PC-3 (cell line): ENCODE measurements around the gene CCDC24. TPM values are rescaled to one million over a fixed set of nuclear protein-coding genes. Genes with fewer than 3 reads are reported as not detected.
A peak's percentile ranks its signal among the peaks of the same experiment; 100 is the strongest.

Source experiments
- ATAC-seq: fragments of 200-7000 bp; cut with Tn5 transposase; 2 replicates; pipeline ENCODE4 v1.9.1; 2020; ENCODE audit warnings: mild to moderate bottlenecking, moderate library complexity
- Bru-seq: library from RNA; stranded (reverse); fragments of 400-500 nt; gene quantifications from one replicate; lab custom pipeline; 2021; lab: Mats Ljungman, UMichigan
- BruChase-seq, 2 experiments: library from RNA; stranded (reverse); fragments of 400-500 nt; gene quantifications; one replicate each; lab custom pipeline; 2021; lab: Mats Ljungman, UMichigan
- BruUV-seq: library from RNA; stranded (reverse); fragments of 400-500 nt; replicated peaks from 2 replicates; lab custom pipeline; 2021; lab: Mats Ljungman, UMichigan
- CTCF ChIA-PET: fragments of 300-600 bp; sonication (Branson Sonifier 250); formaldehyde crosslinking; loops from one replicate; lab custom pipeline; 2022; ENCODE audit warnings: antibody characterized with exemption; lab: Charles Lee
- POLR2A ChIA-PET: fragments of 300-600 bp; sonication (Branson Sonifier 250); formaldehyde crosslinking; loops from one replicate; lab custom pipeline; 2022; ENCODE audit warnings: antibody characterized with exemption; ENCODE audit not compliant: unreplicated experiment; lab: Charles Lee
- DNase-seq: peaks from one replicate; pipeline ENCODE4 v3.0.0-alpha.2; 2015
- H2AFZ ChIP-seq: fragments of 300-600 bp; sonication (generic); 2 replicates; pipeline ENCODE4 v1.6.0; 2016; ENCODE audit warnings: antibody characterized with exemption, low read length
- H3F3A ChIP-seq: fragments of 300-600 bp; sonication (generic); one replicate; pipeline ENCODE4 v1.6.0; 2017; ENCODE audit warnings: antibody characterized with exemption, low read length, control low read depth, mild to moderate bottlenecking; ENCODE audit not compliant: unreplicated experiment
- H3K27ac ChIP-seq: fragments of 300-600 bp; sonication (generic); 2 replicates; pipeline ENCODE4 v1.5.1; 2016; ENCODE audit warnings: mild to moderate bottlenecking, low read length
- H3K27me3 ChIP-seq: fragments of 300-600 bp; sonication (generic); 2 replicates; pipeline ENCODE4 v1.6.1; 2016; ENCODE audit warnings: low read length, mixed read lengths
- H3K36me3 ChIP-seq: fragments of 300-600 bp; sonication (generic); 2 replicates; pipeline ENCODE4 v1.6.1; 2016; ENCODE audit warnings: low read depth, mixed run types, low read length, mixed read lengths
- H3K4me1 ChIP-seq: fragments of 300-600 bp; sonication (generic); 2 replicates; pipeline ENCODE4 v1.5.1; 2016; ENCODE audit warnings: low read length; ENCODE audit not compliant: insufficient read depth
- H3K4me2 ChIP-seq: fragments of 300-600 bp; sonication (generic); 2 replicates; pipeline ENCODE4 v1.6.0; 2016; ENCODE audit warnings: low read length
- H3K4me3 ChIP-seq: fragments of 300-600 bp; sonication (generic); 2 replicates; pipeline ENCODE4 v1.5.1; 2016; ENCODE audit warnings: mild to moderate bottlenecking, low read length, mixed read lengths
- H3K79me2 ChIP-seq: fragments of 300-600 bp; sonication (generic); 2 replicates; pipeline ENCODE4 v1.6.1; 2017; ENCODE audit warnings: low read length, mixed read lengths
- H3K9ac ChIP-seq: fragments of 300-600 bp; sonication (generic); 2 replicates; pipeline ENCODE4 v1.6.0; 2016; ENCODE audit warnings: mild to moderate bottlenecking, low read length
- H3K9me2 ChIP-seq: fragments of 300-600 bp; sonication (generic); replicated peaks from 2 replicates; pipeline ENCODE4 v1.6.1; 2016; ENCODE audit warnings: mixed run types, low read length, mixed read lengths
- H3K9me3 ChIP-seq: fragments of 300-600 bp; sonication (generic); 2 replicates; pipeline ENCODE4 v1.6.1; 2016; ENCODE audit warnings: low read length, mixed read lengths
- H4K20me1 ChIP-seq: fragments of 300-600 bp; sonication (generic); 2 replicates; pipeline ENCODE4 v1.6.1; 2016; ENCODE audit warnings: low read length, mixed read lengths
- EZH2 ChIP-seq: fragments of 300-600 bp; sonication (generic); IDR thresholded peaks from one replicate; pipeline ENCODE4 v1.6.1; 2017; ENCODE audit warnings: antibody characterized with exemption, mild to moderate bottlenecking, low read length; ENCODE audit not compliant: unreplicated experiment
- EZH2phosphoT487 ChIP-seq: fragments of 300-600 bp; sonication (generic); IDR thresholded peaks from 2 replicates; pipeline ENCODE4 v1.6.1; 2018; ENCODE audit warnings: mild to moderate bottlenecking, antibody characterized with exemption, low read length, borderline replicate concordance
- intact Hi-C: fragments of 100-400 bp; cut with micrococcal nuclease; formaldehyde crosslinking; loops from 2 replicates; pipeline ENCODE4 v1.9.0; 2023
- long read RNA-seq: library from polyadenylated mRNA; unstranded; transcript quantifications from one replicate; pipeline ENCODE4 v2.0.0, GENCODE V29; 2021; ENCODE audit not compliant: unreplicated experiment
- total RNA-seq: library from RNA; depleted of rRNA; stranded (reverse); fragments of >200 nt; gene quantifications from 2 replicates; pipeline ENCODE4 v1.2.3, GENCODE V29; 2014; rRNA removed
- TF ChIP-seq, protein P1 (sequence below): fragments of 300-600 bp; sonication (generic); conservative IDR thresholded peaks from 2 replicates; pipeline ENCODE4 v1.5.1; 2017; ENCODE audit warnings: antibody characterized with exemption, low read depth, mild to moderate bottlenecking, low read length

CCDC24 gene
- total RNA-seq = 10.1 and 21.9 TPM in 2 replicates
- percentile 56 among the genes with signal in this experiment for Bru-seq, nascent RNA
- BruChase-seq, experiment 1, labeled RNA remaining after a 6-hour chase = percentile 51 among the genes with signal in this experiment
- BruChase-seq, experiment 2, labeled RNA remaining after a 2-hour chase = percentile 52 among the genes with signal in this experiment
- long read RNA-seq, partial matches to known transcripts = 3 of 33 reads
- long read RNA-seq, other reads (novel, unspliced or antisense) = 30 of 33 reads

DNA sequence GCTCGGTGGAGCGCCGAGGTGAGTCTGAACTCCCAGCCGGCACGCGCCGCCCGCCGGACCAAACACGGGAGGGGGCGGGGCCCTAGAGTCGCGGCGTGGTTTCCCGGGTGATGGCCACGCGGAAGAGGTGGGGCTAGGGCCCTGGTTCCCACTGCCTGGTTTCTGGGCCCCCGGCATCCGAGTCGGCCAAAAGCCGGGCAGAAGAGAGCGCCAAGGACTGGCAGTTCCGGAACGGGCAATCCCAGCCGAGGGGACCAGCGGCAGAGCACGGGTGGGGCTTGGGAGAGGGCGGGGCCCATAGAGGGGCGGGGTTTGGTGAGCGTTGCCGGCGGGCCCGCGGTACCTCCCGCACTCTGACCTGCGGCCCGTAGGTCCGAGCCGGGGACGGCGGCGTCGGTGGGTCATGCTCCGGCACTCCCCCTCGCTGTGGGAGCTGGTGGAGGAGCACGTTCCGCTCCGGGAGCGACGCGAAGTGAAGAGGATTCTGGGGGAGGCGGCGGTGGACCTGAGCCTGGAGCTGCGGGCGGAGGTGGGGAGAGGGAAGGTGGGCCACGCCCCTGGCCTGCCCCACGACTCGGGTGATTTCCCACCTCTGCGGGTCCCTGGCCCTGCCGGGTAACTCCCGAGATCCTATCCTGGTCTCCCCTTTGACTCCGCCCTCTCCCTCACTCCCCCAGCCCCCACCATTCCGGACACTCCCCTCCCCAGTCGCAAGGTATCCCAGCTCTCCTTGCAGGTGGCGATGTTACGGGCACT, at the start of gene CCDC24:
TSS of gene CCDC24 (plus strand) at position 124 of the 756 bp plus-strand sequence. CDS start at position 404, 280 bp downstream.
- TSS peak; percentile 17 for BruUV-seq
- no peaks in the 10 kb centered on the region for H3K79me2 ChIP-seq
- ChIA-PET POLR2A (no interaction called here), CTCF (no interaction called here)
- peak within 1 kb of the TSS; percentile 72 for H3K4me3 ChIP-seq
- intact Hi-C loops = loop anchor here (5.0 kb wide), 1 partner anchor 46 kb away; no protein-coding TSS in a partner anchor
- peaks cover 19% of the 10 kb centered on the region for H3K4me1 ChIP-seq
- TF ChIP-seq EZH2phosphoT487 = no peak
- no peak for TF ChIP-seq EZH2
- TF ChIP-seq, protein P1, sequence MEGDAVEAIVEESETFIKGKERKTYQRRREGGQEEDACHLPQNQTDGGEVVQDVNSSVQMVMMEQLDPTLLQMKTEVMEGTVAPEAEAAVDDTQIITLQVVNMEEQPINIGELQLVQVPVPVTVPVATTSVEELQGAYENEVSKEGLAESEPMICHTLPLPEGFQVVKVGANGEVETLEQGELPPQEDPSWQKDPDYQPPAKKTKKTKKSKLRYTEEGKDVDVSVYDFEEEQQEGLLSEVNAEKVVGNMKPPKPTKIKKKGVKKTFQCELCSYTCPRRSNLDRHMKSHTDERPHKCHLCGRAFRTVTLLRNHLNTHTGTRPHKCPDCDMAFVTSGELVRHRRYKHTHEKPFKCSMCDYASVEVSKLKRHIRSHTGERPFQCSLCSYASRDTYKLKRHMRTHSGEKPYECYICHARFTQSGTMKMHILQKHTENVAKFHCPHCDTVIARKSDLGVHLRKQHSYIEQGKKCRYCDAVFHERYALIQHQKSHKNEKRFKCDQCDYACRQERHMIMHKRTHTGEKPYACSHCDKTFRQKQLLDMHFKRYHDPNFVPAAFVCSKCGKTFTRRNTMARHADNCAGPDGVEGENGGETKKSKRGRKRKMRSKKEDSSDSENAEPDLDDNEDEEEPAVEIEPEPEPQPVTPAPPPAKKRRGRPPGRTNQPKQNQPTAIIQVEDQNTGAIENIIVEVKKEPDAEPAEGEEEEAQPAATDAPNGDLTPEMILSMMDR = no peak
- no peaks in the 10 kb centered on the region for H3K27me3 ChIP-seq
- H3K9me2 ChIP-seq = no peaks in the 10 kb centered on the region
- no peaks in the 10 kb centered on the region for H4K20me1 ChIP-seq
- H2AFZ ChIP-seq = peak within 1 kb of the TSS; percentile 84
- H3K9ac ChIP-seq = peak within 1 kb of the TSS; percentile 57
- DNase-seq (peak; percentile 87), ATAC-seq (peak; percentile 80)
- H3F3A ChIP-seq = no peaks in the 10 kb centered on the region
- H3K36me3 ChIP-seq = no peaks in the 10 kb centered on the region
- peak within 1 kb of the TSS; percentile 86 for H3K4me2 ChIP-seq
- H3K9me3 ChIP-seq = no peaks in the 10 kb centered on the region
- H3K27ac ChIP-seq = peak within 1 kb of the TSS; percentile 66

DNA sequence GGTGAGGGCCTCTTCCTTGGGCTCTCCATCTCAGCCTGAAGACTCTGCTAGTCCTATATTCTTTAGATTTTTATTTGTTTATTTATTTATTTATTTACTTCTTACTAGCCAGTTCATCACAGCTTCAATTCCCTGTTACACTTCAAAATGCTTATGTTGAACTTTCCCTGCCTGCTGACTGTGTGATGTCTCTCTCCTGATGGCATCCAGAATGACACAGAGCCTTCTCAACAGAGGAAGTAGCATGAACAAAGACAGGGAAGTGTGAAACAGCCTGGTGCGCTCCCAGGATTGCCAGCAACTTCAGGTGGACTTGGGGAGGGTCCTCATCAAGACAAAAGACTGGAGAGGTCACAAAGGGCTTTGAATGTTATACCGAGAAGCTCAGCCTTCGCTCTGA, 49.0 kb upstream of the CCDC24 start:
- TF ChIP-seq, protein P1 = no peak
- TF ChIP-seq EZH2 (no peak), EZH2phosphoT487 (no peak)
- CTCF ChIA-PET = no interaction called here
- Histone ChIP-seq H3K27me3 (no peaks in the 10 kb centered on the region), H3K9ac (no peak overlapping the region), H4K20me1 (no peaks in the 10 kb centered on the region), H3K4me2 (no peak overlapping the region), H3K4me1 (peaks cover 15% of the 10 kb centered on the region), H3K79me2 (peaks cover 21% of the 10 kb centered on the region), H3K36me3 (no peaks in the 10 kb centered on the region), H3K9me3 (no peaks in the 10 kb centered on the region), H3F3A (no peaks in the 10 kb centered on the region), H3K27ac (no peak overlapping the region), H3K4me3 (no peak overlapping the region), H2AFZ (no peak overlapping the region), H3K9me2 (no peaks in the 10 kb centered on the region)
- POLR2A ChIA-PET = no interaction called here
- intact Hi-C loops = no loop called here
- no peak for DNase-seq
- no TSS peak for BruUV-seq
- ATAC-seq = no peak
